ENCODE measurements around the gene MEP1B.

Gene MEP1B

GRCh38 chr18:32261003-32261402 lies 71.2 kb downstream of the MEP1B start:
- DNase-seq (ENCODE audit: low read depth in 2 of 2): no peak
- no peak for TF ChIP-seq CTCF (IDR thresholded peaks at IDR 0.05; ENCODE audit: low read depth, low read length)
- H3K4me3 ChIP-seq (replicated peaks in 1 of 2; ENCODE audit: low read depth in 2 of 2, low read length in 2 of 2): no peak overlapping the region

- no peak for TF ChIP-seq CTCF (IDR thresholded peaks at IDR 0.05; ENCODE audit: low read depth, low read length)
- no peak for DNase-seq (ENCODE audit: low read depth in 2 of 2)
- H3K4me3 ChIP-seq (replicated peaks in 1 of 2; ENCODE audit: low read depth in 2 of 2, low read length in 2 of 2): no peak overlapping the region
Measured at GRCh38 chr18:32262092-32262491, 72.3 kb downstream of the MEP1B start.

GRCh38 chr18:32264401-32264800 lies 74.6 kb downstream of the MEP1B start:
- no peak for TF ChIP-seq CTCF (IDR thresholded peaks at IDR 0.05; ENCODE audit: low read depth, low read length)
- no peak overlapping the region for H3K4me3 ChIP-seq (replicated peaks in 1 of 2; ENCODE audit: low read depth in 2 of 2, low read length in 2 of 2)
- DNase-seq (ENCODE audit: low read depth in 2 of 2): no peak

DNA sequence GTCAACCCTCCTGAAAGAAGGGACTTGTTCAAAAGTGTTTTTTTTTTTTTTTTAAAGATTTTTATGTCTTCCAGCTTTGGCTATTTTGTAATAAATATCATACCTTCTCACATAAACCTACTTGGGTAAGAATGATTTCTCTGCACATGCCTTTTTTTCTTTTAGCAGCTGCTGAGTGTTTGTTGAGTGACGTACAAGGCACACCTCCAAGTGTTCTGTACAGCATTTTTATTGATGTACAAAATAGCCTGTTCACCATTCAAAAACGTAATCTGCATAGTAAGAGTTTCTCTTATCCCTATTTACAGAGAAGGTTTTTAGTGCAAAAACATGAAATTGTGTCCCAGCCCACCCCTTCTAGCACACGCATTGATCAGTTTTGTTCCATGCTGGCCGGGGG lies 77.6 kb downstream of the MEP1B start:
- H3K4me3 ChIP-seq (replicated peaks in 1 of 2; ENCODE audit: low read depth in 2 of 2, low read length in 2 of 2): no peak overlapping the region
- no peak for TF ChIP-seq CTCF (IDR thresholded peaks at IDR 0.05; ENCODE audit: low read depth, low read length)
- no peak for DNase-seq (ENCODE audit: low read depth in 2 of 2)

Data from cardiac fibroblast (primary cell).